ENCODE results near the gene FXN.

Gene FXN

DNA sequence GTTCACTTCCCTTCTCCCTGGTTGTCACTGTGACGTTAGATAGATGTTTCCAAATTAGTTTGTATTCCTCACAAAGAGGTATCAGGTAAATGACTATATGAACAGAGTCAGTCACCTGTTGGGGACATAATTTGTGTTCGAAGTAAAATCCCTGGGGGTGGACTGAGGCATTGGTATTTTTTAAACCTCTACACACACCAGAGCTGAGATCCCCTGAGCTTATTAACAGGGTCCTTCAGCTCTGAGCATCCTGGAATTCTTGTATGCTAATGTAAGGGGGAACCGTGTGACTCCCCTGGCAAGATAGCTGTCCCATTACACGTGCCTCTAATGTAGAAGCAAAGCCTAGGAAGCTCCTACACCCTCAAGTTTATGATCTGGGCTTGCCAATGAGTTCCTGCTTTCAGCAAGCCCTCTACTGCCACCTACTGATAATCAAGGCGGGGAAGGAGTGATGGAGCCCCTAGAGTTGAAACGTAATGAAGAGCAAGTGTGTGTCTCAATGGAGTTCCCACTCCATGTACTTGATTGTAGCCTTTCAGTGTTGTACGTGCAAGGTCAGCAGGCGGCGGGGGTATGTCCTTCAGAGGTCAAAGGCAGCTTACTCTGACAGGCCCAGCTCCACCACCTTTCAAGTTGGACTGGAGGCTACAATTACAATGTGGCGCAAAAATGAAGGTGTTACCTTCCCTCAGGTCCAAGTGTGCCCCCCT lies 36.0 kb upstream of the FXN start:
- TF ChIP-seq CTCF (conservative IDR thresholded peaks at IDR 0.05) (peak; percentile 94), ZFX (IDR thresholded peaks at IDR 0.05) (no peak)
- H3K27ac ChIP-seq, result no peak overlapping the region

DNA sequence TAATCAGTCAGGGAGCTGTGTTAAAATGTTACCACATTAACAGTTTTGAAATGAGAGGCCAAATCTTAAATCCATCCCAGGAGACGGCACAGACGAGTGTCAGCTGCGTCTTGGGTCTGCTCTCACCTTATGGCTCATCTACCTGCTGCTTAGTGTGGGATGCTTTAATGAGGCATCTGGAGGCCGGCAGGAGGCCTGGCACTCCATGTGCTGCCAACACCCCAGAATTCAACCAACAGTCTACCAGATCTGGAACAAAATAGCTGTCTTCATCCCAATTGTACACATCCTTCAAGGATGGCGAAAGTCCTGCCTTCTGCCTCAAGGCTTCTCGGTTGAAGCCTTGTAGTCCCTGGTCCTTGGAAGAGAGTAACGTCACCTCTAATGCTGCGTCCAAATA lies 33.6 kb upstream of the FXN start:
- no peak for TF ChIP-seq CTCF (conservative IDR thresholded peaks at IDR 0.05)
- no peak for TF ChIP-seq ZFX (IDR thresholded peaks at IDR 0.05)
- no peak overlapping the region for H3K27ac ChIP-seq

DNA sequence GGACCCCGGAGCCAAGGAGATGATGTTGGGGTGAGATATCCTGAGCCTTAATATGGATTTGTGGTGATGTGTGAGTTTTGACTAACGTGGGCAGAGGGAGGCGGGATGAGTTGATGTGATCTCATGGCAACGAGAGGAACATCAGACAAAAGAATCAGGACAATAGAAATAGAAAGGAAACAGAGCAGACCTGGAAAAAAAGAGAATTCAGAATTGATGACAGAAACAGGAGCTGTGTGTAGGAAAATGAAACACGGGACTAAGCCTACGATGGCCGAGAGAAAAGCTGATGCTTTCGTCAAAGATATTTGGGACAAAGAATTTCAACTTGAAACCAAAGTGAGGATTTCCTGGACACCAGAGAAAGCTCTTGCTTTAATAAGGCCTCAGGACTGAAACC lies 32.5 kb upstream of the FXN start:
- no peak overlapping the region for H3K27ac ChIP-seq

GRCh38 chr9:69004836-69005235 lies 30.7 kb upstream of the FXN start:
- no peak for TF ChIP-seq CTCF (conservative IDR thresholded peaks at IDR 0.05)
- TF ChIP-seq ZFX (IDR thresholded peaks at IDR 0.05), result no peak
- no peak overlapping the region for H3K27ac ChIP-seq

More for the DNA sequence above, 32.5 kb upstream of the FXN start:
- TF ChIP-seq CTCF (conservative IDR thresholded peaks at IDR 0.05) (no peak), ZFX (IDR thresholded peaks at IDR 0.05) (no peak)

DNA sequence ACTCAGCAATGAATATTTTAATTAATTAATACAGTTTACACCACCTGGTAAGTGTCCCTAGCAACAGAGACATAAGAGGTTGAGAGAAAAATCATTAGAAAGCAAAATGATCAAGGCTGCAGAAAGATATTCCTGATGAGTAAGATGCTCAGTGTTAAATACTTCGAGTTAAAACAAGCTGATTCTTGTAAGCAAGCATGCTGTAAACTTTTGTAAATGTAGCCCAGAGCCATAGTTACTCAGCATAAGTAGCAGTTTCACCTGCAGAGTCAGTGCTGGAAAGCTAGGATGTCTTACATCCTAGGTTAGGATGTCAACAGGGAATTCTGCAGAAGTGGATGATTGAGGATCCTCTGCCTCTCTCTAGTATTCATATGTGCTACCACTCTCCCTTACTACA lies 25.8 kb upstream of the FXN start:
- H3K27ac ChIP-seq, result no peak overlapping the region
- TF ChIP-seq ZFX (IDR thresholded peaks at IDR 0.05), result no peak
- TF ChIP-seq CTCF (conservative IDR thresholded peaks at IDR 0.05), result no peak

GRCh38 chr9:69012696-69013381 lies 22.7 kb upstream of the FXN start:
- TF ChIP-seq CTCF (conservative IDR thresholded peaks at IDR 0.05), result no peak
- TF ChIP-seq ZFX (IDR thresholded peaks at IDR 0.05), result no peak

GRCh38 chr9:69013382-69013727 lies 22.2 kb upstream of the FXN start:
- TF ChIP-seq ZFX (IDR thresholded peaks at IDR 0.05), result no peak
- H3K27ac ChIP-seq, result no peak overlapping the region

More at GRCh38 chr9:69012696-69013381, 22.7 kb upstream of the FXN start:
- no peak overlapping the region for H3K27ac ChIP-seq

GRCh38 chr9:69014013-69014412 lies 21.5 kb upstream of the FXN start, which contains the start of gene PRKACG:
Gene PRKACG, minus strand, starts transcription at chr9:69014113. Its CDS starts 21 bp downstream, at chr9:69014092.
- TF ChIP-seq ZFX (IDR thresholded peaks at IDR 0.05), result no peak
- TF ChIP-seq CTCF (conservative IDR thresholded peaks at IDR 0.05), result no peak
- H3K27ac ChIP-seq, result no peak within 1 kb of the TSS

Data from C4-2B (cell line).